Activated T-helper 2 cell treated with anti-CD3 and anti-CD28 coated beads, Interferon-gamma antibody, Interleukin-2, Interleukin-4, amounts not matched to agents 10 μg/mL and 5 μg/mL and 100 μg/mL, durations not matched to agents 14 hours and 24 hours and 36 hours (primary cell): Measurements from ENCODE around the gene SELENOI. TPM values are rescaled to one million over a fixed set of nuclear protein-coding genes. Genes with fewer than 3 reads are reported as not detected.

Experiments
- DNase-seq: peaks from one replicate; pipeline ENCODE4 v3.0.0; 2021; ENCODE audit warnings: low spot score
- H3K27ac Mint-ChIP-seq: one replicate; pipeline ENCODE4 v1.8.0; 2021; ENCODE audit warnings: mixed read lengths
- H3K27me3 Mint-ChIP-seq: one replicate; pipeline ENCODE4 v1.8.0; 2021; ENCODE audit warnings: low read depth, mixed read lengths
- H3K36me3 Mint-ChIP-seq: one replicate; pipeline ENCODE4 v1.8.0; 2021; ENCODE audit warnings: low read depth, mixed read lengths
- H3K4me1 Mint-ChIP-seq: one replicate; pipeline ENCODE4 v1.8.0; 2021; ENCODE audit warnings: low read depth, mixed read lengths
- H3K4me3 Mint-ChIP-seq: one replicate; pipeline ENCODE4 v1.8.0; 2021; ENCODE audit warnings: low read depth, mild to moderate bottlenecking, moderate library complexity, mixed read lengths
- H3K9me3 Mint-ChIP-seq: one replicate; pipeline ENCODE4 v1.8.0; 2021; ENCODE audit warnings: mixed read lengths
- intact Hi-C: fragments of 100-400 bp; cut with micrococcal nuclease; formaldehyde crosslinking; loops from one replicate; pipeline ENCODE4 v1.15.1; 2023
- total RNA-seq: library from RNA; stranded (reverse); gene quantifications from 2 replicates; pipeline ENCODE4 v1.2.3, GENCODE V29; 2022

Gene SELENOI
- total RNA-seq, 1 donor from 2014 or later: 51.4 TPM

GRCh38 chr2:26432859-26433258 is 86.9 kb downstream of the SELENOI start:
- DNase-seq: no peak
- intact Hi-C loops: no loop called here
- no peaks in the 10 kb centered on the region for H3K36me3 Mint-ChIP-seq
- H3K4me1 Mint-ChIP-seq: peaks cover 1% of the 10 kb centered on the region
- H3K4me3 Mint-ChIP-seq: no peak overlapping the region
- H3K27ac Mint-ChIP-seq: no peak overlapping the region
- H3K27me3 Mint-ChIP-seq: peaks cover 18% of the 10 kb centered on the region
- H3K9me3 Mint-ChIP-seq: no peaks in the 10 kb centered on the region

DNA sequence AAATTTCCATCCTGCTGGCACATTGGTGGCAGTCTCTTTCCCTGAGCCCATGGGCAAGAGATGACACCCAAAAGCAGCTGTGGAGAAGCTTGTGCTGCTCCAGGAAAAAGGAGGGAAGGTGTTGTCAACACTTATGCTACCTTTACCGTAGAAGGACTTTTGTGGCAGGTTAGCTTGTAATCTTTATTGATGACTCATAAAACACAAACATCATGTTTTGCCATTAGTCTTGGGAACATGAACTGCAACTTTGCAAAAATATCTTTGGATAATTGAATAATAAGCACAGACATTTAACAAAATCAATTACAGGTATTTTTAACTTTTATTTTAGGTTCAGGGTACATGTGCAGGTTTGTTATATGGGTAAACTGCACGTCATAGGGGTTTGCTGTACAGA is 89.2 kb downstream of the SELENOI start:
- intact Hi-C loops: no loop called here

GRCh38 chr2:26438526-26438925 is 92.6 kb downstream of the SELENOI start:
- Mint-ChIP-seq H3K4me1 (peaks cover 3% of the 10 kb centered on the region), H3K27me3 (peaks cover 19% of the 10 kb centered on the region), H3K9me3 (no peaks in the 10 kb centered on the region), H3K36me3 (no peaks in the 10 kb centered on the region), H3K4me3 (no peak overlapping the region), H3K27ac (no peak overlapping the region)
- no peak for DNase-seq
- intact Hi-C loops: no loop called here

More for the DNA sequence above, 89.2 kb downstream of the SELENOI start:
- no peak for DNase-seq
- Mint-ChIP-seq H3K36me3 (no peaks in the 10 kb centered on the region), H3K27ac (no peak overlapping the region), H3K4me3 (no peak overlapping the region), H3K9me3 (no peaks in the 10 kb centered on the region), H3K4me1 (peaks cover 4% of the 10 kb centered on the region), H3K27me3 (peaks cover 22% of the 10 kb centered on the region)

DNA sequence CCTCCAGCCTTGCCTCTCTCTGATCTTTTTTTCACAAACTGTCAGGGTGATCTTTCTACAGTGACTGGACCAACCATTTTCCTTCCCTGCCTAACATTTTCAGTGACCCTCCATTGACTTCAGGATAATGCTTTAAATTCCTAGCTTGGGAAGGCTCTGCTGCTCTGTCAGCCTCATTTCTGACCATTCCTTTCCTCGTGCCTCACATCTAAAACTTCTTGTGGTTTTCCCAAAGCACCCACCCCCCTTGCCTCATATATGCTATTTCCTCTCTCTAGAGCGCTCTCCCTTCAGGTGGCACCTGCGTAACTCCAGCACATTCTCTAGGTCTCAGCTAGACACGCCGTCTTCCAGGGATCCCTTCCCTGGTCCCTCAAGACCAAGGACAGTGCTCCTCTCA is 93.0 kb downstream of the SELENOI start:
- no peak for DNase-seq
- intact Hi-C loops: no loop called here
- no peaks in the 10 kb centered on the region for H3K36me3 Mint-ChIP-seq
- H3K4me1 Mint-ChIP-seq: peaks cover 3% of the 10 kb centered on the region
- no peak overlapping the region for H3K27ac Mint-ChIP-seq
- no peak overlapping the region for H3K4me3 Mint-ChIP-seq
- H3K27me3 Mint-ChIP-seq: peaks cover 16% of the 10 kb centered on the region
- no peaks in the 10 kb centered on the region for H3K9me3 Mint-ChIP-seq

- Mint-ChIP-seq H3K27me3 (peaks cover 12% of the 10 kb centered on the region), H3K4me3 (no peak overlapping the region), H3K9me3 (no peaks in the 10 kb centered on the region), H3K36me3 (no peaks in the 10 kb centered on the region), H3K27ac (no peak overlapping the region), H3K4me1 (peaks cover 3% of the 10 kb centered on the region)
- intact Hi-C loops: no loop called here
- no peak for DNase-seq
These were observed 96.4 kb downstream of the SELENOI start for GRCh38 chr2:26442301-26442700.

GRCh38 chr2:26442707-26443106 is 96.8 kb downstream of the SELENOI start:
- Mint-ChIP-seq H3K27ac (no peak overlapping the region), H3K36me3 (no peaks in the 10 kb centered on the region), H3K27me3 (peaks cover 12% of the 10 kb centered on the region), H3K9me3 (no peaks in the 10 kb centered on the region), H3K4me1 (peaks cover 3% of the 10 kb centered on the region), H3K4me3 (no peak overlapping the region)
- intact Hi-C loops: no loop called here
- DNase-seq: no peak

- Mint-ChIP-seq H3K4me1 (no peaks in the 10 kb centered on the region), H3K27ac (no peak overlapping the region), H3K27me3 (peaks cover 3% of the 10 kb centered on the region), H3K36me3 (no peaks in the 10 kb centered on the region), H3K4me3 (no peak overlapping the region), H3K9me3 (no peaks in the 10 kb centered on the region)
- intact Hi-C loops: no loop called here
- DNase-seq: no peak
These were observed 98.3 kb downstream of the SELENOI start for GRCh38 chr2:26444236-26444635.

Other genes with a start within 250 kb of the SELENOI start
- 3.9 and 5.9 TPM in 2 replicates for gene GAREM2, start 173.1 kb upstream of the SELENOI start, total RNA-seq
- gene HADHA, start 101.5 kb upstream of the SELENOI start, total RNA-seq: 134 and 137 TPM in 2 replicates
- gene HADHB, start 101.2 kb upstream of the SELENOI start, total RNA-seq: 104 and 108 TPM in 2 replicates
- 1.6 and 3.1 TPM in 2 replicates for gene ADGRF3, start 646 bp downstream of the SELENOI start, total RNA-seq
- gene DRC1, start 55.8 kb downstream of the SELENOI start, total RNA-seq: not detected in 2 replicates
- gene OTOF, start 132.0 kb downstream of the SELENOI start, total RNA-seq: 9.8 and 12.3 TPM in 2 replicates